Left ventricle myocardium inferior (tissue), 1 donor: ENCODE measurements around the gene MEIS2. TPM values are rescaled to one million over a fixed set of nuclear protein-coding genes. Genes with fewer than 3 reads are reported as not detected.

Experiments used
- DNase-seq: peaks from one replicate; pipeline ENCODE4 v3.0.0-alpha.2; 2020
- H3K27ac ChIP-seq: fragments of 200-600 bp; replicated peaks from 2 replicates; pipeline ENCODE4 v1.8.0; 2021
- H3K27me3 ChIP-seq: fragments of 200-600 bp; 2 replicates; pipeline ENCODE4 v1.8.0; 2021; ENCODE audit warnings: low read depth
- H3K36me3 ChIP-seq: fragments of 200-600 bp; 2 replicates; pipeline ENCODE4 v1.8.0; 2021
- H3K4me1 ChIP-seq: fragments of 200-600 bp; 2 replicates; pipeline ENCODE4 v1.8.0; 2021
- H3K4me3 ChIP-seq: fragments of 200-600 bp; 2 replicates; pipeline ENCODE4 v1.8.0; 2021; ENCODE audit warnings: mild to moderate bottlenecking, moderate library complexity
- H3K9me3 ChIP-seq: fragments of 200-600 bp; replicated peaks from 2 replicates; pipeline ENCODE4 v1.8.0; 2021
- intact Hi-C: fragments of 100-400 bp; cut with micrococcal nuclease; formaldehyde crosslinking; loops from one replicate; pipeline ENCODE4 v1.11.0; 2022
- total RNA-seq: library from RNA; stranded (reverse); fragmentation: NEBNext Ultra II Directional; extraction: Animal tissue kit (Norgen Biotek cat#: 25700); gene quantifications from one replicate; pipeline ENCODE4 v1.2.1, GENCODE V29; 2021
- TF ChIP-seq, protein P1 (sequence below): fragments of 200-600 bp; IDR thresholded peaks from 2 replicates; pipeline ENCODE4 v1.8.0; 2021; ENCODE audit warnings: antibody characterized with exemption, mild to moderate bottlenecking, borderline replicate concordance
- donor health status: DM: no; HTN: yes; CAD: no; lungs with severe emphysema.

Gene MEIS2
- total RNA-seq, 1 donor from 2014 or later: 36.0 TPM

DNA sequence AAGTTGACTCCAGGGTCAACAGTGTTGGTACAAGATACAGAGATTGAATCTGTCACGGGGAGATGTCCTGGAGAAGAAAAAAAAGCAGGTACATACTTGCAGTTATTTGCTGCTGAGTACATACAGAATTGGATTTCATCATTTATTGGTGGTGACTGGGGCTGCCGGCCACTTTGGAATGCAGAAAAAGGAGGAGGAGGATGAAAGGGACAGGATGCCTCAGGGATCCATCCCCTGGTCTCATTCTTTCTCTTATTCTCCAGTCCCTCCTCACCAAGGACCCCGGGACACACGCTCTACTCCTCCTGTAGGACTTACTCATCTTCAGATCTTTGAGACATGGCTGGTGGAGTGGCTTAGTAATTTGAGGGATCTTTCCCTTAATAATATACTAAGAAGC, 30.0 kb upstream of the MEIS2 start:
- TF ChIP-seq, protein P1, sequence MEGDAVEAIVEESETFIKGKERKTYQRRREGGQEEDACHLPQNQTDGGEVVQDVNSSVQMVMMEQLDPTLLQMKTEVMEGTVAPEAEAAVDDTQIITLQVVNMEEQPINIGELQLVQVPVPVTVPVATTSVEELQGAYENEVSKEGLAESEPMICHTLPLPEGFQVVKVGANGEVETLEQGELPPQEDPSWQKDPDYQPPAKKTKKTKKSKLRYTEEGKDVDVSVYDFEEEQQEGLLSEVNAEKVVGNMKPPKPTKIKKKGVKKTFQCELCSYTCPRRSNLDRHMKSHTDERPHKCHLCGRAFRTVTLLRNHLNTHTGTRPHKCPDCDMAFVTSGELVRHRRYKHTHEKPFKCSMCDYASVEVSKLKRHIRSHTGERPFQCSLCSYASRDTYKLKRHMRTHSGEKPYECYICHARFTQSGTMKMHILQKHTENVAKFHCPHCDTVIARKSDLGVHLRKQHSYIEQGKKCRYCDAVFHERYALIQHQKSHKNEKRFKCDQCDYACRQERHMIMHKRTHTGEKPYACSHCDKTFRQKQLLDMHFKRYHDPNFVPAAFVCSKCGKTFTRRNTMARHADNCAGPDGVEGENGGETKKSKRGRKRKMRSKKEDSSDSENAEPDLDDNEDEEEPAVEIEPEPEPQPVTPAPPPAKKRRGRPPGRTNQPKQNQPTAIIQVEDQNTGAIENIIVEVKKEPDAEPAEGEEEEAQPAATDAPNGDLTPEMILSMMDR: no peak
- Histone ChIP-seq H3K4me1 (peaks cover 14% of the 10 kb centered on the region), H3K27me3 (no peaks in the 10 kb centered on the region), H3K9me3 (no peaks in the 10 kb centered on the region), H3K27ac (no peak overlapping the region), H3K36me3 (no peaks in the 10 kb centered on the region), H3K4me3 (no peak overlapping the region)
- intact Hi-C loops: loop anchor here (10.0 kb wide), 1 partner anchor 246 kb away; no protein-coding TSS in a partner anchor
- DNase-seq: no peak

DNA sequence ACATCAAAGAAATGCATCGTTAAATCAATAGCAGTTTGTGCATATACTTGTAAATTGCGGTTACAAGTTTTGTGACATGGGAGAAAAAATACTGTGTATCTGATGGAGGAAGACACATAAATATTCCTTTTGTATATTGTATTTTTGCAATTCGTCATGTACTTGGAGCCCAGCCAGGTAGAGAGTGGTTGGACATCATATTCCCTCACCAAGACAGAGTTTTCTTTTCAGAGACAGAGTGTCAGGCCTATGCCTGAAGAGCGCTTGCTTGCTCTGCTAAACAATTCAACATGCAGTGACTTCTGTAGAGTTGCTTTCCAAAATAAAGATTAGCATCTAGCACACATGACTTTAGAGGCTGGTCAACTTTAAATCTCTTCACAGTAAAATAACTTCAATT, 24.8 kb upstream of the MEIS2 start:
- Histone ChIP-seq H3K9me3 (no peaks in the 10 kb centered on the region), H3K36me3 (no peaks in the 10 kb centered on the region), H3K4me1 (no peaks in the 10 kb centered on the region), H3K27me3 (no peaks in the 10 kb centered on the region), H3K4me3 (no peak overlapping the region), H3K27ac (no peak overlapping the region)
- DNase-seq: no peak
- TF ChIP-seq, protein P1: no peak
- intact Hi-C loops: no loop called here

DNA sequence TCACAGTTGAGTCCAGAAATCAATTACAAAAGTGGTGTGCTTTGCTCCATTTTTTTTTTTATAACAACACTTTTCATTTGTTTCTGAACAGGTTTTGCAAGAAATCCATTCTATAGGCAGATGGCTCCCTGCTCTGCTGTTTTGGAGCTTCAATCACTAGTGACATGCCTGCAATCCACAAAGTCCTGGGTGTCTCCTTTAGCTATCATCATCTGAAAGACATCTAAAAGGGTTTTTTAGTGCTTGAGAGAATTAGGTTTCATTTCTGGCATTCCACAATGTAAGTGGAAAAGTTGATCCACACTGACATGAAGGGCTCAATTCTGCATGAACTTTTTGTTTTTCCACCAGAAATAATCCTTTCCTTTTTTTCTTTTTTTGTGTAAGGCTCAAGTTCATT, 24.0 kb upstream of the MEIS2 start:
- TF ChIP-seq, protein P1: no peak
- no peaks in the 10 kb centered on the region for H3K36me3 ChIP-seq
- no peak overlapping the region for H3K27ac ChIP-seq
- no peak overlapping the region for H3K4me3 ChIP-seq
- H3K4me1 ChIP-seq: no peaks in the 10 kb centered on the region
- H3K9me3 ChIP-seq: no peaks in the 10 kb centered on the region
- no peak for DNase-seq
- no peaks in the 10 kb centered on the region for H3K27me3 ChIP-seq
- intact Hi-C loops: no loop called here

DNA sequence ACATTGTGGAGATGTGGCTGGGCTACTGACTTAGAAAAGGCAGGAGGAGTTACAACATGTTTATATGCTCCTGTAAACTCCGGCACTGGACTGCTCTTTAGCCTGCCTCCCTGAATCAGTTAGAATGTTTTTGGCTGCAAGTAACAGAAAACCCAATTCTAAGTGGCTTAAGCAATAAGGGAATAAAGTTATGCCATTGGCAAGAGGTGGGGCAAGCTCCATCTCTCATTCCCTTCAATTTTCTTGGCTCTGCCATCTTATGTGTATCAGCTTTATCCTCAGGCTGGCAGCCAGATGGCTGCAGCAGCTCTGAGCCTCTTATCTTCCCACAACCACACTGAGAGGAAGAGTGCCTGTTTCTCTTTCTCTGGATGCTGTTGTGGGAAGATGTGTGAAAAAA, 22.4 kb upstream of the MEIS2 start:
- no peaks in the 10 kb centered on the region for H3K4me1 ChIP-seq

DNA sequence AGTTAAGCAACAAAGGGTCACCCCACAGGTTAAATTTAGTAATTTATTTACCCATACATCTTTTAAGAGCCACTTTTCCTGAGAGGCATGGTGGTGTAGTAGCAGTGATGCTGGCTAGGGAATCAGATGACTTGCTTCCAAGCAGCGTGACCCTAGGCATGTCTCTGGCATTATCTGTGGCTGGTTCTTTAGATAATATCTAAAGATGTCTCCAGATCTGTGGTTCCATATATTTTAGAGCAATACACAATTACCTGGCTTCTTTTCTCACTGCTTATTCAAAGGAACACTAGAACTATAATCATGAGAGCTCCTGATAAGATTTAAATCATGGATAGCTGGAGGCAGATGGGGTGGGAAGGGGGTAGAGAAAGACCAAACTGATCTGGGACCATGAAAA, 21.1 kb upstream of the MEIS2 start:
- no peaks in the 10 kb centered on the region for H3K27me3 ChIP-seq
- no peaks in the 10 kb centered on the region for H3K9me3 ChIP-seq
- H3K4me1 ChIP-seq: no peaks in the 10 kb centered on the region
- TF ChIP-seq, protein P1: no peak
- no peak overlapping the region for H3K27ac ChIP-seq
- intact Hi-C loops: no loop called here
- H3K36me3 ChIP-seq: no peaks in the 10 kb centered on the region
- DNase-seq: no peak
- no peak overlapping the region for H3K4me3 ChIP-seq

More for the DNA sequence above, 22.4 kb upstream of the MEIS2 start:
- no peak for DNase-seq
- intact Hi-C loops: no loop called here
- H3K27me3 ChIP-seq: no peaks in the 10 kb centered on the region
- no peaks in the 10 kb centered on the region for H3K36me3 ChIP-seq
- TF ChIP-seq, protein P1: no peak
- H3K4me3 ChIP-seq: no peak overlapping the region
- no peak overlapping the region for H3K27ac ChIP-seq
- H3K9me3 ChIP-seq: no peaks in the 10 kb centered on the region

DNA sequence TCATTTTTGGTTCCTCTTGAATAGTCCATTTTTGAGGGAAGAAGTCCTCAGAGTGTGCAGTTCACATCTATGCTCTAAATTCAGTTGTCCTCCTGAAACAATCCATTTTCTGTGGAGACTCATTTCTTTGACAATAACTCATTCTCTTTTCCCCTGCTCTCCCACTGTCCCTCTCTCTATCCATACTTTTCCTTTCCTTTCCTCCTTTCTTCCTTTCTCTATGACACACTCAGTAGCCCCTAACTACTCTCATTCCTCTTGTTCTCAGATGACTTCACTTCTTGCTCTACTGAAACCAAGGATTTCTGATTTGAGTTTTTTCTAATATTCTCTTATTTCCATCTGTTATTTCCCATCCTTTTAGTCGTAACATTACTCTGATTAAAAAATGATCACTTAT, 16.7 kb upstream of the MEIS2 start:
- H3K27ac ChIP-seq: no peak overlapping the region
- no peak for DNase-seq
- H3K4me1 ChIP-seq: no peaks in the 10 kb centered on the region
- TF ChIP-seq, protein P1: no peak
- intact Hi-C loops: no loop called here
- H3K27me3 ChIP-seq: peaks cover 7% of the 10 kb centered on the region
- H3K9me3 ChIP-seq: no peaks in the 10 kb centered on the region
- no peaks in the 10 kb centered on the region for H3K36me3 ChIP-seq
- H3K4me3 ChIP-seq: no peak overlapping the region
